IPS-20b (cell line): ENCODE results near the gene CD47.

Source experiments
- H3K27ac ChIP-seq: one replicate; pipeline ENCODE4 v1.5.1; 2013; ENCODE audit warnings: low read length
- H3K27me3 ChIP-seq: 2 replicates; pipeline ENCODE4 v1.6.1; 2013; ENCODE audit warnings: mild to moderate bottlenecking, low read length, inconsistent platforms; ENCODE audit not compliant: insufficient read depth
- H3K36me3 ChIP-seq: 2 replicates; pipeline ENCODE4 v1.6.1; 2013; ENCODE audit warnings: low read depth, mild to moderate bottlenecking, inconsistent platforms, low read length, moderate library complexity; ENCODE audit not compliant: insufficient read depth
- H3K4me1 ChIP-seq: 2 replicates; pipeline ENCODE4 v1.6.1; 2013; ENCODE audit warnings: mild to moderate bottlenecking, control low read depth, inconsistent platforms, low read length, moderate library complexity; ENCODE audit not compliant: insufficient read depth
- H3K4me3 ChIP-seq: 2 replicates; pipeline ENCODE4 v1.5.1; 2013; ENCODE audit warnings: mild to moderate bottlenecking, low read length, inconsistent platforms
- H3K9ac ChIP-seq: 2 replicates; pipeline ENCODE4 v1.6.1; 2013; ENCODE audit warnings: low read depth, mild to moderate bottlenecking, inconsistent platforms, low read length, moderate library complexity
- H3K9me3 ChIP-seq: 2 replicates; pipeline ENCODE4 v1.6.1; 2013; ENCODE audit warnings: mild to moderate bottlenecking, low read depth, low read length, inconsistent platforms; ENCODE audit not compliant: insufficient read depth

CD47 gene

DNA sequence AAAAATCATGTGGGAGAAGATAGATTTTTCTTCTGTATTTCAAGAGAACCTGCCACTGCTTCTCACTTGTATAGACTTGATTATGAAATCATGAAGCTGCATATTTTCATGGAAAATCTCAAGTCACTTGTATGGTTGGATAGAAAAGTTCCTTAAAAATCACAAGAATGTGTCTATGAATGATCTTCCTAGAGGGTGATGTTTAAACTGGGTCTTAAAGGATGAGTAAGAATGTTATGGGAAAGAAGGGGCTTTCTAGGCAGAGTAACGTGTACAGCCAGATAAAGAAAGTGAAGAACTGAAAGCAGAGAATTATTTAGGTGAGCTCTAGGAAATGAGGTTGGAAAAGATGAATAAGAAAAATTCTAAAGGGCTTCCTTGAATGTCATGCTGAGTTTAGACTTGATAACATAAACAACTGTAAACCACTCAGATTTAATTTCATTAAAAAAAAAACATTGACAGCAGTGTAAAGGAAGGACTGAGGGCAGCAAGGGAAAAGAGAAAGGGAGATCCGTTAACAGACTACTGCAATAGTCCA is 5.0 kb downstream of the CD47 start:
- H3K4me1 ChIP-seq, result no peaks in the 10 kb centered on the region

DNA sequence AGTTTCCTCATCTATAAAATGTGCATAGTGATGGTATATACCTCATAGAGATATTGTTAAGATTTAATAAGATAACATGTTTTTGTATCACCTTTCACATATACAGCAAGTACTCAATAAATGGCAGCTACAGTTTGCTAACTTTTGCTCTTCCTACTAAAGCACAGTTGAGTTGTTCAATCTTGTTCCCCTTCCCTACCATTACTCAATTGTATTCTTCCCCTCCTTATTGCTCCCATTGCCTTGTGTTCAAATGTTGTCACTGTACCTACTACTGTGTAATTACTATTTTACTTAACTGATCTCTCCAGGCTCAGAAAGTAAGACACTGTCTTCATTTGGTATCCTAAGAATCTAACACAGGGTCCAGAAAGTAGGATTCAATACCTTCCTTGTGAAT is 5.5 kb downstream of the CD47 start:
- Histone ChIP-seq H3K27ac (no peak overlapping the region), H3K9me3 (no peaks in the 10 kb centered on the region), H3K4me3 (no peak overlapping the region), H3K36me3 (no peaks in the 10 kb centered on the region), H3K27me3 (peaks cover 19% of the 10 kb centered on the region), H3K4me1 (no peaks in the 10 kb centered on the region), H3K9ac (no peak overlapping the region)

More for the DNA sequence above, 5.0 kb downstream of the CD47 start:
- Histone ChIP-seq H3K4me3 (no peak overlapping the region), H3K27me3 (peaks cover 20% of the 10 kb centered on the region), H3K36me3 (no peaks in the 10 kb centered on the region), H3K27ac (no peak overlapping the region), H3K9ac (no peak overlapping the region), H3K9me3 (no peaks in the 10 kb centered on the region)

DNA sequence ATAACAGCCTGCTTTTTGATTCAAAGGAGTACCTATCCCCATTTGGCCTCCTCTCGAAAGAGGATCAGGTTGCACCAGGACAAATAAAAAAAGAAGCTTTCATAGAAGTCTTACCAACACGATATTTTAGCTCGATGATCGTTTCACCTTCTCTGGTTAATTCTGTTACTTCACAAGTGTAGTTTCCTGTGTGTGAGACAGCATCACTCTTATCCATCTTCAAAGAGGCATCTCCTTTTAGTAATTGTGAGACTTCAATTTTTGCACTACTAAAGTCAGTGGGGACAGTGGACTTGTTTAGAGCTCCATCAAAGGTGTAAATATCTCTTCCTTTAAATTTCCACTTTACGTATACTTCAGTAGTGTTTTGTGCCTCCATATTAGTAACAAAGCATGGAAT is 11.0 kb downstream of the CD47 start:
- H3K9me3 ChIP-seq, result no peaks in the 10 kb centered on the region
- no peak overlapping the region for H3K9ac ChIP-seq
- no peaks in the 10 kb centered on the region for H3K27me3 ChIP-seq
- H3K4me3 ChIP-seq, result no peak overlapping the region
- no peaks in the 10 kb centered on the region for H3K36me3 ChIP-seq
- H3K4me1 ChIP-seq, result no peaks in the 10 kb centered on the region
- no peak overlapping the region for H3K27ac ChIP-seq

DNA sequence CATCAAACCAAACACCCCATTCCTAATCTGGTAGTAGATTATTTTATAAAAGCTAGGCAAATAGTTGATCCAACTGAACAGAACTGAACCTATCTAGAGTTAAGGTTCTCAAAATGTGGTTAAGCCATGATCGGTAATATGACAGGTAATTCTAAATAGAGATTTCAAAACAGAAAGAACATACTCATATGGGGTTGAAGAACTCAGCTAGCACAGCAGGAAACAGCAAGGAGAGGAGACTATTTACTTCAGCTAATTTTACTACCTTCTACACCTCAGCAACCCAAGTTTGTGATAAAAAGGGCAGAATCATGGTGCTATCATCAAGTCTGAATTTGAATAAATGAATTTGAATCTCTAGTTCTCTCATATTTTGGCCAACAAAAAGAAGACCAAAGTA is 11.8 kb downstream of the CD47 start:
- Histone ChIP-seq H3K9ac (no peak overlapping the region), H3K4me3 (no peak overlapping the region)

DNA sequence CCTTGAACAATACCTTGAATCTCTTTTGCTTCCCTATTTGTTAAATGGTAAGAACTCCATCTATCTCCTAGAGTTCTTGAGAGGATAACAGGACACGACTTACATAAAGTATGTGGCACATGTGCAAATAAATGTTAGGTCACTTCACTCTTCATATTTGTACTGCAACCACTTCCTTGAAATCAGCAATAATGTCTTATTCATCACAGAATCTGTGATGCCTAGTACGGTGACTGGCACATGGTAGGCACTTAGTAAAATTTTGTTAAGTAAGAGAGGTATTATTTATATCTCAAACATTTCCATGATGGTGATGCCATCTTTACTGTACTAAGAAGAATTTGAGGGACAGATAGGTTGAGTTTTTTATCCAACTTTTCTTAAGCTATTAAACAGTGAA is 14.3 kb downstream of the CD47 start:
- no peaks in the 10 kb centered on the region for H3K9me3 ChIP-seq
- no peaks in the 10 kb centered on the region for H3K27me3 ChIP-seq
- H3K4me3 ChIP-seq, result no peak overlapping the region
- no peak overlapping the region for H3K9ac ChIP-seq
- H3K27ac ChIP-seq, result no peak overlapping the region
- no peaks in the 10 kb centered on the region for H3K36me3 ChIP-seq
- peaks cover 9% of the 10 kb centered on the region; the same call in 1 of the 2 replicates for H3K4me1 ChIP-seq

More for the DNA sequence above, 11.8 kb downstream of the CD47 start:
- no peaks in the 10 kb centered on the region for H3K9me3 ChIP-seq
- H3K4me1 ChIP-seq, result no peaks in the 10 kb centered on the region
- H3K27ac ChIP-seq, result no peak overlapping the region
- H3K27me3 ChIP-seq, result no peaks in the 10 kb centered on the region
- H3K36me3 ChIP-seq, result no peaks in the 10 kb centered on the region

DNA sequence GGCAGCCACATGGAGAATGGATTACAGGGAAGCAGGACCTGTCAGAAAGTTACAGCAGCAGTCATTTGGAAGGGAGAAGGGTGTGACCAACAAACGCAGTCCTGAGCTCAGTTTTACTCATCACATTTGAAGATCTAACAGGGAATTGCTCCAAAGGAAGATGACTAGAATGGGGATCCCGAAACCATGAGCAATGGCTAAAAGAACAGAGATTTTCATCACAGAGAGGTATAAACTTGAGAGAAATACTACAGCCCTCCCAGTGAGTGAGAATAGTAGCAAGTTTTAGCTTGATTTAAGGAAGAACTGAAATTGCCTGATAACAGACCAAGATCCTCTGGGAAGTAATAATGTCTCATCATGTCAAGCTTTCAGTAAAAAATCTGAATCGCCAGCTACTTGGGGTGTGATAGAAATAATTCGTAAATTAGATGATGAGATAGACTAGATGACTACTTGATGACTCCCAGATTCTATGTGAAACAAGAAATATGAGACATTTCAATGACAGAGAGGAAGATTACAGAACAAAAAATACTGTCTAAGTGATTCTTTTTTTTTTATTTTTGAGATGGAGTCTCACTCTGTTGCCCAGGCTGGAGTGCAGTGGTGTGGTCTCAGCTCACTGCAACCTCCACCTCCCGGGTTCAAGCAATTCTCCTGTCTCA is 16.9 kb downstream of the CD47 start:
- H3K27ac ChIP-seq, result no peak overlapping the region
- no peaks in the 10 kb centered on the region for H3K36me3 ChIP-seq
- no peaks in the 10 kb centered on the region for H3K9me3 ChIP-seq
- H3K4me3 ChIP-seq, result no peak overlapping the region
- H3K4me1 ChIP-seq, result peaks cover 12% of the 10 kb centered on the region; the same call in 1 of the 2 replicates
- H3K27me3 ChIP-seq, result no peaks in the 10 kb centered on the region
- H3K9ac ChIP-seq, result no peak overlapping the region

DNA sequence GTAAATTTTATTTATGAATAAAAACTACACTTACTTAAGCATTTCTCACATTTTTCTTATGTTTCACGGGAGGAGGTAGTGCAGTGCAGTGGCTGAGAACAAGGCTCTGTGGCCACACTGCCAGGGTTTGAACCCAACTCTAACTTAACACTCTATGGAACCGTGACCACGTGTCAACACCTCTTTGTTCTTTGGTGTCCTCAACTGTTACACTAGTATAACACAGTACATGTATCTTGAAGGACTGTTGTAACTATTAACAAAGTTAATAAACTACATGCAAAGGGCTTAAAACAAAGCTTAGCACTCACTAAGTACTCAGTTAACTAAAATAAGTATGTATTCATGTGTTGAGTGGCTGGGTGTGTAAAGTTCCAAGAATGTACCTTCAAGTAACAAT is 19.5 kb downstream of the CD47 start:
- no peak overlapping the region for H3K4me3 ChIP-seq
- peaks cover 12% of the 10 kb centered on the region; the same call in 1 of the 2 replicates for H3K4me1 ChIP-seq
- no peaks in the 10 kb centered on the region for H3K36me3 ChIP-seq
- no peak overlapping the region for H3K27ac ChIP-seq
- H3K9me3 ChIP-seq, result no peaks in the 10 kb centered on the region
- H3K9ac ChIP-seq, result no peak overlapping the region
- no peaks in the 10 kb centered on the region for H3K27me3 ChIP-seq

DNA sequence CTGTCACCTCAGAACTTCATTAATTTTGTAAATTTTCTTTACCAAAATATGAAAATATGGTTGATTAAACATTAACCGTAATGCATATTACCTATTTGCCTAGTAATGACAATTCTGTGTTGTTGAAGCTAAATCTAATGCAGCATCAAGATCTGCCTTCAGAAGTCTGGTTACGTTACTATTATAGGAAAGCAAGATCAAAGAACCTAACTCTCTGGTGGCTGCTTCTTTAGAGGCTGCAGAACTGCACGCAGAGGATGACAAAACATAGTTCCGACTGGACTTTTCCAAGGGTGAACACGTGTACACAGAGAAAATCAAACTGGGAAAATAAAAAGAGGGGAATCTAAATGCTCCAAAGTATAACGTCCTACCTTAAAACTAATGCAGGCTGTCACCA is 20.5 kb downstream of the CD47 start:
- H3K27me3 ChIP-seq, result no peaks in the 10 kb centered on the region
- peaks cover 12% of the 10 kb centered on the region; the same call in 1 of the 2 replicates for H3K4me1 ChIP-seq
- H3K9me3 ChIP-seq, result no peaks in the 10 kb centered on the region
- H3K4me3 ChIP-seq, result no peak overlapping the region
- H3K9ac ChIP-seq, result no peak overlapping the region
- no peaks in the 10 kb centered on the region for H3K36me3 ChIP-seq
- H3K27ac ChIP-seq, result no peak overlapping the region

DNA sequence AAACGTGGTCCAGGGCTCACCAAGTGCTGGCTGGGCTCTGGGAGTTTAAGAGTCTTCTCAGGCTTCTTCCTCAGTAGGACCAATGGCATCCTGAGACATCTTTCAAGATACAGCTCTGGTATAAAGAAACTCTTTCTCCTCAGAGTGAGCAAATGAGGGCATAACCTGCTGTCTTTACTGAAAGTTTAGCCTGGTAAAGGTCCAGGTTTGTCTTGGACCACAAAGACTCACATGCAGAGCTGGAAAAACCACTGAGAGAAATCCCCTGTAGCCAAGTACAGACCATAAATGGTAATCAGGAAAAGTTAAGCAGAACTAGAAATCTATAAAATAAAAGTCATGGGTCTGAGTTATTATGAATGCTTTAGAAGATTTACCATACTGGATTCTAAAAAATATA is 23.1 kb downstream of the CD47 start:
- no peak overlapping the region for H3K4me3 ChIP-seq
- no peaks in the 10 kb centered on the region for H3K9me3 ChIP-seq
- peaks cover 12% of the 10 kb centered on the region; the same call in 1 of the 2 replicates for H3K4me1 ChIP-seq
- H3K9ac ChIP-seq, result no peak overlapping the region
- H3K27me3 ChIP-seq, result no peaks in the 10 kb centered on the region
- no peaks in the 10 kb centered on the region for H3K36me3 ChIP-seq
- no peak overlapping the region for H3K27ac ChIP-seq

DNA sequence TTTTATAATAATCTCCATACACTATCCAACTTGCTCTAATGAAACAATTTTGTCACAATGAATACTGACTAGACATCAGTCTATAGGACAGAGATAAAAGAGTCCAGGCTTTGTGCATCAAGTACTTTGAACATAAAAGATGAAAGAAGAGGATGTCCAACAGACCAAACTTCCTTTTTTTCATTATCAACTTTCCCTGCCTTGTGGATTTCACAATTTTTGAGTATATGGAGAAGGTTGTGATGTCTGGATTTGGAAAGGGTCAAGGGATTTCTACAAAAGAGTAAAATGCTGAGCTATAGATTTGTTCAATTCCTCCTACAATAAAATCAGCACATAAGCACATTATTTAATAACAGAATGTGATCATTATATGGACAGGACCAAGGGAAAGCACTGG is 25.7 kb downstream of the CD47 start:
- Histone ChIP-seq H3K27ac (no peak overlapping the region), H3K4me3 (no peak overlapping the region), H3K4me1 (no peaks in the 10 kb centered on the region), H3K36me3 (no peaks in the 10 kb centered on the region), H3K9ac (no peak overlapping the region), H3K27me3 (no peaks in the 10 kb centered on the region), H3K9me3 (no peaks in the 10 kb centered on the region)

DNA sequence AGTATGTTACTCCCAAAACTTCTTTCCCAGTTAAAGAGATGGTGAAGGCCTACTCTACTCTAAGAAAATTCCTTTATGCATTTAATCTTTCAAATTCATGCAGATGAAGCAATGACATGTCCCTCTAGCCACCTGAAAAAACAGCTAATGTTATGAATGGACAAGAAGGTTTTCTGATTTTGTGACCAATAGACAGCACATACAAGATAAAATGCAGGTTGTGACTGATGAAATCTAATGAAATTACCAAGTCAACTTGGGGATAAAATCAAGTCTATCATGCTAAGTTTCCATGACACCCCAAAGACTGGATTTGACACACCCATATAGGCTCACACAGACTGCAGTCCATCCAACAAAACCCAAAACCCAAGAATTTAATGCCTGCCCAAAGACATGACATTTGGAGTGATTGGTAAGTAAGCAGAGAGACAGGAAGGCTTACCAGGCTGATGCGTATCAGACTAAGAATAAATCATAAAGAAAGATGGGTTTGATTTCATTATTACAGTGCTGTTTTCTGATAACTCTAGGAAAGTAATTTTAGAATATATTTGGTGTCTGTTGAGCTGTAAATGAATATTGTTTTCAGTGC is 26.4 kb downstream of the CD47 start:
- Histone ChIP-seq H3K4me1 (no peaks in the 10 kb centered on the region), H3K9ac (no peak overlapping the region), H3K36me3 (no peaks in the 10 kb centered on the region), H3K4me3 (no peak overlapping the region), H3K9me3 (no peaks in the 10 kb centered on the region), H3K27ac (no peak overlapping the region), H3K27me3 (no peaks in the 10 kb centered on the region)

DNA sequence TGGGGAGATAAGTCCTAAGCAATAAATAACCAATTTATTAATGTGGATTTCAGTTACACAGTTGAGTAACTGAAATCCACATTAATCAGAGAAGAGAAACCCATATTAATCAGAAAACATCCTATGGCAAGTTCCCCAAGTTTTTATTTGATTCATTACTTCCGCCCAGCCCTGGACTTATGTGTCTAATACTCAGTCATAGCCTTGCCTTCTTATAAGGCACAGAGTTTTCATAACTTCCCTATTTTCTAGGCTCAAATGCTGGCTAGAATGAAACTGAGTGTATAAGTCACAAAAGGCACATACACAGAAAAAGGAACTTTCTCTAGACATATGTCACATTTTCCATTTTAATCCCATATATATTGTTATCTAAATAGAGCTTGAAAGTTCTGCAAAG is 28.8 kb downstream of the CD47 start:
- Histone ChIP-seq H3K27ac (no peak overlapping the region), H3K9ac (no peak overlapping the region), H3K9me3 (no peaks in the 10 kb centered on the region), H3K4me3 (no peak overlapping the region), H3K27me3 (no peaks in the 10 kb centered on the region), H3K36me3 (no peaks in the 10 kb centered on the region), H3K4me1 (no peaks in the 10 kb centered on the region)
